Activated CD8-positive, alpha-beta memory T cell treated with anti-CD3 and anti-CD28 coated beads, Interleukin-2, amount 50 U/mL, for 24 hours (primary cell): ENCODE measurements around the gene TNFSF18.

Experiments used
- DNase-seq: peaks from one replicate; pipeline ENCODE4 v3.0.0-alpha.2; 2020; ENCODE audit errors: extremely low read depth

TNFSF18 gene

DNA sequence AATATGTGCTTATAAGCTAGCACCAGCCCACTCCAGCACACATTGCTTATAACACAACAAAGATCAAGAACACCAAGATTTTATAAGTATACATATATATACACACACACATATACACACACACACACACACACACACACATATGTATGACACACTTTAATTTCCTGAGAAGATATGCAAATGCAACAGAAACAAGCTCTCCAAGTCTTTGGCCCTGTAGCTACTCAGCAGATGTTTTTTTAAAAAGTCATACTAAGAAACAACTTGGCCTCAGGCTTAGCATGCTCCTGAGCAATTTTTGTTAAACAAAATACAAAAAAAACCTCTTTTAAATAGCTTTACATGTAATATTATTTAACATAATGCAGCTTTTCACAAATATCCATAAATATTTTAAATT, 11.1 kb downstream of the TNFSF18 start:
- no peak for DNase-seq

DNA sequence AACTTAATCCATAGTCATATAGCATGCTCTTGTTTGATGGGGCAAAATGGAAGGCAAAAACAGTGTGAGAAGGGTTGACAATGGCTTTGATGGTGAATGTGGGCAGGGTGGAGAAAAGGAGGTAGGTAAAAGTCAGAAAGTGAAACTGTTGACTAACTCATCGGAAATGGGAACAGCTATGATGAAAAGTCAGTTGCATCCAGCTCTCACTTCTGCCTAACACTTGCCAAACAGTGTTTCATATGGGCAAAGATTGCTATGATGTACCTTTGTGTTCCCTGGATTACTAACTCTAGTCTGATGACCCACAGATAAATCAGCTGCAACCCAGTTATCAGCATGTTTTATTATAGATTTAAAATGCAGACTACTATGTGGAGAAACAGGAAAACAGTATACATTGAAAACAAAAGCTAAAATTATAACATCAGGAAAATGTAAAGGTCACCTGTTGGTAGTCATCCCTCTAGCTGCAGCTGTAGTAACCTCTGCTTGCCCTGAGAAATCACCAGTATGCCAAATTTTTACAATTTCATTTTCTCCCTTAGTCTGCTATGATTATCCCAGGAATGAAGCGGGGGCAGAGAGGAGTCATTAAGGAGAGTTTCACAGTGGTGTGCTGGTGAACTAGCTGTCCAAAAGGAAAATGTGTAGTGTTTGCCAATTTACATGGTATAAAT, 11.7 kb downstream of the TNFSF18 start:
- no peak for DNase-seq

DNA sequence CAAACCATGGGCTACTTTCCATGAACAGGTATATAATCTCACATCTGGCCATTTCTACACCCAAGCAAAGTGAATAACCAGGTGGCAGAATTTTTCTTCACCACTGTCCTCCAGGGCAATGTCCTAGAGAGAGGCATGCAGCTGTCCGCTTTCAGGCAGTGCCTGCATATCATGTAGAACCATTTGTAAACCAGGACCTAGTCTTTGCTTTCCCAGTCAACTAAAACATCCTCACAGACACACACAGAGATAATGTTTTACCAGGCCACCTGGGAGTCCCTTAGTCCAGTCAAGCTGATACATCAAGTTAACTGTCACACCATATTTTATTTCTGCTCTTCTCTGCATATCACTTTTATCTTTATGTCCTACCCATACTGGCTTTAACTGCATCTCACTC, 26.2 kb downstream of the TNFSF18 start:
- no peak for DNase-seq

DNA sequence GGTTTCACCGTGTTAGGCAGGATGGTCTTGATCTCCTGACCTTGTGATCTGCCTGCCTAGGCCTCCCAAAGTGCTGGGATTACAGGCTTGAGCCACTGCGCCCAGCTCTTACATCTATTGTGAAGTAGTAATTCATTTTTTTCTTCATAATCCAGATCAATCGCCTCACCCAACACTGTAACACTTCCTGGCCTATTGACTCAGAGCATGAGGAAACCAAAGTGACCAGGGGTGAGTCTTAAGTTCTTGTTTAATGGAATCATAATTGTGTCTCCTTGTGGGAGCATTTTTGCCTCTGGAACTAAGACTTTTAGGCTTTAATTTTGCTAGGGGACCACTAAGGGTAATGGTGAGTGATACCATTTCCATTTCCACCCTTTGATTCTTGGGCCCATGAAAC, 27.4 kb downstream of the TNFSF18 start:
- no peak for DNase-seq

DNA sequence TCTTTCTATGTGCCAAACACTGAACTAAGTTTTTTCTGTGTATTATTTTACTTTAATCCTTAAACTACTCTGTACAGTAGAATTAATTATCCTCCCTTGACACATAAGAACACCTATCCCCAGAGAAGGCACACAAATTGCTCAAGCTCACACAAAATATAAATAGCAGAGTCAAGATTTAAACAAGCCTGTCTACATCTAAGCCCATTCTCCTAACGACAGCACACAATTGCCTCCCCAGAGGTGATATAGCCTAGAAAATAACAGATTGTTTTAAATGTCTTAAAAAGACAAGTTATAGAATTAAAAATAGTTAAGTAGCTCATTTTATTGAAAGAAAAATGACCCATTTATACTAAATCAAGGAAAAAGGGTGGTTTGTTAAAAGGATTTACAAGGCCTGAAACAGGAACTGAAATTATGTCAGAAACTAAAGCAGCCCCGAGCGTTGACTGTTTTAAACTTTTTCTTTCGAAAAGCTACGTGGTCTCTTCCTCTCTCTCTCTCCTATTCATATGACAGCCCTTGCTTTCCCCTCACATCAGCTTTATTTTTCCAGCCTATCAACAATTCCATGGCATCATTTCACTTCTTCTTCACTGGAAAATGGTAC, 30.5 kb downstream of the TNFSF18 start:
- DNase-seq: no peak

DNA sequence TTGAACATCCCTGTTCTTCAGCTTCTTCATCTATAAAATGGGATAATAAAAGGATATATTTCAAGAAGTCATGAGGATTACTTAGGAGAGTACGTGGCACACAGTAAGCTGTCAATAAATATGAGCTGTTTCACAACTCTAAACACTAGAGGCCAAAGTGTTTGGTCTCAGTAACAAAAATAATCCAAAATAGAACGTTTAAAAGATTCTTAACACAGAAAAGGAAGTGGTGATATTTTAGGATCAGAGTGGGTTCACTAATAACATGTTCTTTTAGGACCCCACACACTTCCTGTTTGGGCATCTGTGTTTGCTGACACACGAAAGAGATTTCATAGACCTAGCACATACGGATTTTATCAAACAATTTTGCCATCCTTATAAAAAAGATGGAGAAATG, 32.9 kb downstream of the TNFSF18 start:
- DNase-seq: no peak

DNA sequence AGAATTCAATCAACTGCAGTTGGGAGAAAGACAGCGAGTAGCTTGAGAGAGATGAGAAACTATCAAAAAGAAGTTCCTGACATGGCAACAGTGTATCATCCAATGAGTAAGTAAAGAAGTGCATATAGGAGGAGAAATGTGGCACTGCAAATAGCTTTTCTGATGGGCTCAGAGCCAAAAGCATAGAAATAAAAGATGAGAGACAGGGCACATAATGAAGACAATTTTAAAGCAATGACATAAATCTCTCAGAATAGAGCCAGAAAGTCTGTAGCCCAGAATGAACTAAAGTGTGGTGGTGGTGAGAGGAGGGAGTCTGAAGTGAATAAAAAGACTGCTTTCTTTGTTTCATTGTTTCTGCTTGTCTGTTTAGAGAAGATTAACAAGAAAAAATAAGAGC, 34.3 kb downstream of the TNFSF18 start:
- DNase-seq: no peak

DNA sequence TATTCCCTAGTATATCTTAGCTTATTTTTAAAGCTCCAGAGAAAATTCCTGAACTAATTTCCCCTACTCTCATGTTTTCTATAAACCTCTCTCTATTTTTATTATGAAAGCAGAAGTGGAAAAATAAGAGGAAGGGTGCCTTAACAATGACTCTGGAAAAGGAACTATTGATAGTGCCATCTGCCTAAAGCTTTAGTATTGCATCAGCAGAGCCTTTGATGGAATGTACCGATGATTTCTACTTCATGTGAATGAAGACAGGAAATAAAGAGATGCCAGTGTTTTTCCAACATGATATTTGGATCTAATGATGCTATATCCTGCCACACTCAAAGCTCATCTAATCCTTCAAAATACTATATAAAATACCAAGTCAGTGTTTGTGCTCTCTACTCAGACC, 35.1 kb downstream of the TNFSF18 start:
- no peak for DNase-seq

DNA sequence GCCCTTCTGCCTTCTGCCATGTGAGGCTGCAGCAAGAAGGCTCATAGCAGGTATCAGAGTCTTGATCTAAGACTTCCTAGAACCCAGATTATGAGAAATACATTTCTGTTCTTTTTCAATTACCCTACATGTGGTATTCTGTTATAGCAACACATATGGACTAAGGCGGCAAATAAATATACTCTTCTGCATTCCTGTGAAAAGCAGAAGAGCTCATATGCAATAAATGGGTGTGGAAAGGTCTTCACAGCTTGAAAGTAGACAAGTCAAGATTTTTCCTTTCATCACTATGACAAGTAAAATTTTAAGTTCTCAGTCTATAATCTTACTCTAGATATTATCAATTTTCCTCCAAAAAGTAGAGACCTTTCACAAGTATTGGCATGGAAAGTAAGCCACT, 36.6 kb downstream of the TNFSF18 start:
- DNase-seq: no peak

DNA sequence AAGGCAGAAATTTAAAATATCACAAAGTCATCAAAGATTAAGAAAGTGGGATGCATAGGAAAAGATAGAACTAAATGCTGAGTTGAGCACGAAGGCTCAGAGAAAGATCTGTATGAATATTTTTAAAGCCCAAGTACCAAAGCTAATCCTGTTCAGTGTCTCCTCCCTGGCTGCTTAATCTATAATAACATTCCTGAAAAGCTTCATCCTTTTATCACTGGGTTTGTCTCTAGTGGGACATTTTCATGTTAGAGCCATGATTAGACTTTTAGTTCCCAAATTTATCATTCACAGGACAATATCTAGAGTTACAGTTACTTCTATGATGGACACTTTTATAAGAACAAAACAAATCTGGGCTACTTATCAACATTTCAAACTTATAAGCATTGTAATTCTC, 38.6 kb downstream of the TNFSF18 start:
- no peak for DNase-seq

DNA sequence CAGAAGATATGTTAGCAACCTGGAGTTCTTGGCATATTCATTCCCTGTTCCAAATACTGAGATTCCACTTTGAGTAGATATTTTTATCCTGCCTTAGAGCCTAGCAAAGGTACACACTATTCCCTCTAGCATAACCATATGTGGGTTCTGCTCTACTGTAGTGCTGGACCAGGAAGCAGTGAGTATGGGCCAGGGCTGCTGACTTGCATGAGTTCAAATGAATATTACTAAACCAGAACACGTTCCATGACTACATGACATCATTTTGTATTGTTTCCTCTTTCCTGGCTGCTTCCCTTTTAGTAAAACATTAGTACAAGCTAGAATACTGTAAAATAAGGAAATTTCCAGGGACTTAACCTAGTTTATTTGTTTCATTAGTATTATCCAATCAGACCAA, 41.1 kb downstream of the TNFSF18 start:
- no peak for DNase-seq

DNA sequence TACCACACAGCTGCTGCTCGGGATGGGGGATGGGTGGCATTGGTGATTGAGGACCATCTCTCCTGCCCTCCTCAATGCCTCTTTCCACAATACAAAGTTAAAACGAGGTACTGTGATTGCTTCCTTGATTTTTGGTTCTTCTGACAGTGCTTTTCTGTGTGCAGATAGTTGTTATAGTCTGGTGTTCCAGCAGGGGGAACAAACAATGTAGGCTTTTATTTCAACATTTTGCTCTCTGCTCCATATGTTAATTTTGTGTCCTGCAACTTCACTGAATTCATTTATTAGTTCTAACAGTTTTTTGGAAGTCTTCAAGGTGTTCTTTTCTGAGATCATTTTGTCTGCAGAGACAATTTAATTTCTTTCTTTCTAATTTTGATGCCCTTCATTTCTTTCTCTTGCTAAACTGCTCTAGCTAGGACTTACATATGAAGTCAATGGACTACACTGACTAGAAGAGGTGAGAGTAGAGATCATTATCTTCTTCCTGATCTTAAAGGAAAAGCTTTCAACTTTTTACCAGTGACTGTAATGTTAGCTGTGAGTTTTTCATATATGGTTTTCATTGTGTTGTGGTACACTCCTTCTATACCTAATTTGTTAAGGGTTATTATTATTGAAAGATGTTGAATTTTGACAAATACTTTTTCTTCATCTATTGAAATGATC, 45.4 kb downstream of the TNFSF18 start:
- no peak for DNase-seq

DNA sequence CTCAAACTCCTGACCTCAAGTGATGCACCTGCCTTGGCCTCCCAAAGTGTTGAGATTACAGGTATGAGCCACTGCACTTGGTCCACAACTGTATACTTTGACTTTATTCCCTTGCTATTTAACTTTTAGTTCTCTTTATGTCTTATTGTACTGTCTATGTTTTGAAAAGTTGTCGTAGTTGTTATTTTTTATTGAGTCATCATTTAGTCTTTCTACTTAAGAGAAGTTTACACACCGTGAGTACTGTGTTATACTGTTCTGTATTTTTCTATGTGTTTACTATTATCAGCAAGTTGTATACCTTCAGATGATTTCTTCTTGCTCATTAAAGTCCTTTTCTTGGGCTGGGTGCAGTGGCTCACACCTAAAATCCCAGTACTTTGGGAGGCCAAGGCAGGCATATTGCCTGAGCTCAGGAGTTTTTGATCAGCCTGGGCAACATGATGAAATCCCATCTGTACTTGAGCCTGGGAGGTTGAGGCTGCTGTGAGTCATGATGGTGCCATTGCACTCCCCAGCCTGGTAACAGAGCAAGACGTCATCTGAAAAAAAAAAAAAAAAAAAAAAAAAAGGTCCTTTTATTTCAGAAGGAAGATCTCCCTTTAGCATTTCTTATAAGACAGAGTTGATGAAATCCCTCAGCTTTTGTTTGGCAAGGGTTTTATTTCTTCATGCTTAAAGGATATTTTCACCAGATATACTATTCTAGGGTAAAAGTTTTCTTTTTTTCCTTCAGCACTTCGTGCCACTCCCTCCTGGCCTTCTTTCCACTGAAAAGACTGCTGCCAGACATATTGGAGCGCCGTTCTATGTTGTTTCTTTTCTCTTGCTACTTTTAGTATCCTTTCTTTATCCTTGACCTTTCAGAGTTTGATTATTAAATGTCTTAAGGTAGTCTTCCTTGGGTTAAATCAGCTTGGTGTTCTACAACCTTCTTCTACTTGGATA, 47.6 kb downstream of the TNFSF18 start:
- DNase-seq: no peak

DNA sequence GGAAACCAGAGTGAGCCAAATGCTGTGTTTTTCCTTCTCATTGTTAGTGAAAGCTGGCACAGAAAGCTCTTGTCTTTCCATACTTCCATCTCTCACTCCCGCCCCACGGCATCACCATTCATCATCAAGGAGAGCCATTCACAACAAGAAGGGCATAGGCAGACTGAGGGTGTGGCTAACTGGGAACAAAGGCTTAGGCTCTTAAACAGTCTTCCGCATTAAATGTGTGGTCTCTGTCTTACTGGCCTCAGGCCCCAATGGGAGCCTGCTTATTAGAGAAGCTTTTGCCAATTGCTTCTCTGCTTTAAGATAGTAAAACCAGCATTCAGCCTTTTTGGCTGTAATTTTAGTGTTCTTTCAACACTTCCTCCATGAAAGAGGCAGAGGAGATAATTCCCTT, 51.4 kb downstream of the TNFSF18 start:
- no peak for DNase-seq

DNA sequence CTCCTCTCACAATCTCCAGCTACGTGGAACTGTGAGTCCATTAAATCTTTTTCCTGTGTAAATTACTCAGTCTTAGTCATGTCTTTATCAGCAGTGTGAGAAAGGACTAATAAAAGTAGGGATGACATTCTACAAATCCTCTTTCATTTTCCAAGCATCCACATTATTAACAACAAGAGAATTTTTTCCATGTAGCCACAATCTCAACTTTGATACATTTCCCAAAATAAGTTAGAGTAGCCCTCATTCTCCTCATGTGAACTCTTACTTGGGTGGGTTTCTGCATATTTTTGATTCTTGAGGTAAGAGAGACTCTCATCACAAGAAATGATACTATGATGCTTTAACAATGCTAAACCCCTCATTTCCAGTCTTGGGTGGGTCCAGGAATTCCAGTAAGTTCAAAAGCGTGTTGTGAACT, 52.8 kb downstream of the TNFSF18 start:
- DNase-seq: no peak

DNA sequence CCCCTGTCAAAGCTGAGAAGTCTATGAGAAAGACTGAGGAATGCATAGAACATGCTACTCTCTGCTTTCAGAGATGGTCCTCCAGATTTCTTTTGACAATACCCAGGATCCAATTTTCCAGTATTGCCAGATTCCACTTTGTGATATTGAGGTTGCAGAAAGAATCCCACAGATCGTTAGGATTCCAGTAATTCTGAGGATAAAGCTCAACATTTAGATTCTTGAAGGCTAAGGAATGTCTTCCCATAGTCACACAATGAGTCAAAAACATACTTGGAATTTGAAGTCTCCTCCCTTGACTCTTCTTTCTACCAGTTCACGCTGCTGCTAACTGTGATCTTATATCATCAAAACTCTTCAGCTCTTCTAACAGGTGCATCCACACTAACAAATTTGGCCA, 57.1 kb downstream of the TNFSF18 start:
- no peak for DNase-seq

DNA sequence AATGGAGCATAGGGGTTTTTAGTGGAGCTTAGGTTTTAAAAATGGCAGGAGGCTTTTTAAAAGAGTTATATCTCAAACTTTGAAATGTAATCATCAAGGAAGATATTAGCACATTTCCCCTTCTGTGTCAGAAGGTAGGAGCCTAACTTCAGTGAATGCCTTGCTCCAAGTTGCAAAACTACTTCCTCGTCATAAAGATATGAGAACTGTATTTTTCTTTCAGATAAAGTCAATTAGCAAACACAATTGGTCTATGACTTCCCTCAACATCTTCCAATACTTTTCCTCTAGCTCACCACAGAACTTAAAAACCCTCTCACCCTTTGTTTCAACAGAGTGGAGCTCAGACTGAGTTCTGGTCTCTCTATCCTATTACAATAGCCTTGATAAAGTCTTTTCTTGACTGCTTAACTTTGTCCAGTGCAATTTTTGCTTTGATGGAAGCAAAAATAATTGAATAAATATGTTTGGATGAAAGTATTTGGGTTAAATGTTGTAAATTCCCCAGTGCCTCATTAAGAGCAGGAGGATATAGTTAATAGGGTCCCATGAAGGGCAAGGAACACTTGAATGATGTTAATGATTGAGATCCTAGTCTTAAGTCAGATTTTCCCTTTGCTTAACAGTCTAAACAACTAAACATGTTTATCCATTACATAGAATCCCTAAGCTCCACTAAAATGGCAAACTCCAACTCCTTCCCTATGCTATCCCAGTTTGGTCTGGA, 58.9 kb downstream of the TNFSF18 start:
- no peak for DNase-seq

DNA sequence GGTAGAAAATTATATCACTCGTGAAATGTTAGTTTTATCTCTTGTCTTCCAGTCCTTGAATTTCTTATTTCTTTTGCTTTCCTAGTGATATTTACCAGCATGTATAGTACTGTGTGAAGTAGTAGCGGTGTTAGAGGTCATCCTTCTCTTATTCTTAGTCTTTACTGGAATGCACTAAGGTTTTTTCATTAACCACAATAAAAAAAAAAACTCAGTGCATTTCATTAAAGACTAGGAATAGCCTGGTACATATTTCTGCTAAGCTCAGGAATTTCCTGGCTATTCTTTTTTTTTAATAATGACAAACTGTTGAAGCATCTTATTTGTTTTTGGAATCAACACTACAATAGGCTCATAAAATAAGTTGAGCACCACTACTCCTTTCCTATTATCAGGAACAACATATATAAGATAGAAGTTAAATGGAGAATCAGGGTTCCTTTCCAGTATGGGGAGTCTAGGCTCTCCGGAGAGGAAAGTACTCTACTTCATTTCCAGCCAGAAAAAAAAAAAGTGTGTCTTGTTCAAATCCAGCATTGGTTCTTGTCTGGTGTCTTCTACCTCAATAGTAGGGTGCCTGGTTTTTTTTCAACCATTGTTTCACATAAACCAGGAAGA, 60.0 kb downstream of the TNFSF18 start:
- no peak for DNase-seq
